Activated CD4-positive, alpha-beta T cell treated with anti-CD3 and anti-CD28 coated beads, Interleukin-2, amount 10 ng/mL, durations not matched to agents 24 days and 14 days (primary cell): ENCODE data around the gene GZF1. TPM values are rescaled to one million over a fixed set of nuclear protein-coding genes. Genes with fewer than 3 reads are reported as not detected.

Source experiments
- DNase-seq: peaks from one replicate; pipeline ENCODE4 v3.0.0; 2022
- H3K27ac Mint-ChIP-seq: one replicate; pipeline ENCODE4 v1.8.0; 2022; ENCODE audit warnings: mild to moderate bottlenecking, mixed read lengths
- H3K27me3 Mint-ChIP-seq: one replicate; pipeline ENCODE4 v1.8.0; 2022; ENCODE audit warnings: mixed read lengths
- H3K36me3 Mint-ChIP-seq: one replicate; pipeline ENCODE4 v1.8.0; 2022; ENCODE audit warnings: low read depth, mild to moderate bottlenecking, mixed read lengths
- H3K4me1 Mint-ChIP-seq: one replicate; pipeline ENCODE4 v1.8.0; 2021; ENCODE audit warnings: mixed read lengths
- H3K4me3 Mint-ChIP-seq: one replicate; pipeline ENCODE4 v1.8.0; 2022; ENCODE audit warnings: mild to moderate bottlenecking, moderate library complexity, mixed read lengths
- H3K9me3 Mint-ChIP-seq: one replicate; pipeline ENCODE4 v1.8.0; 2021; ENCODE audit warnings: mixed read lengths
- intact Hi-C: fragments of 100-400 bp; cut with micrococcal nuclease; formaldehyde crosslinking; loops from one replicate; pipeline ENCODE4 v1.15.1; 2023
- total RNA-seq: library from RNA; stranded (reverse); gene quantifications from 2 replicates; pipeline ENCODE4 v1.2.3, GENCODE V29; 2022

The GZF1 gene
- total RNA-seq: 10.3 and 14.7 TPM in 2 replicates

GRCh38 chr20:23361476-23362391 is at the start of gene GZF1:
Gene GZF1 (plus strand): TSS chr20:23362182. CDS start chr20:23364384, 2,202 bp downstream.
- peak; percentile 100 for DNase-seq
- Mint-ChIP-seq H3K36me3 (peaks cover 30% of the 10 kb centered on the region), H3K27me3 (peaks cover 2% of the 10 kb centered on the region), H3K9me3 (no peaks in the 10 kb centered on the region), H3K4me3 (peak within 1 kb of the TSS; percentile 92), H3K27ac (peak within 1 kb of the TSS; percentile 94), H3K4me1 (peaks cover 53% of the 10 kb centered on the region)
- intact Hi-C loops: loop anchor here (1.0 kb wide), 3 partner anchors 11 to 60 kb away; partner anchors contain the start of genes NAPB and NXT1

- Mint-ChIP-seq H3K4me3 (no peak overlapping the region), H3K27me3 (peaks cover 2% of the 10 kb centered on the region), H3K9me3 (no peaks in the 10 kb centered on the region), H3K27ac (no peak overlapping the region), H3K36me3 (no peaks in the 10 kb centered on the region), H3K4me1 (no peaks in the 10 kb centered on the region)
- intact Hi-C loops: no loop called here
- no peak for DNase-seq
Measured at GRCh38 chr20:23313271-23313670, 48.7 kb upstream of the GZF1 start.

DNA sequence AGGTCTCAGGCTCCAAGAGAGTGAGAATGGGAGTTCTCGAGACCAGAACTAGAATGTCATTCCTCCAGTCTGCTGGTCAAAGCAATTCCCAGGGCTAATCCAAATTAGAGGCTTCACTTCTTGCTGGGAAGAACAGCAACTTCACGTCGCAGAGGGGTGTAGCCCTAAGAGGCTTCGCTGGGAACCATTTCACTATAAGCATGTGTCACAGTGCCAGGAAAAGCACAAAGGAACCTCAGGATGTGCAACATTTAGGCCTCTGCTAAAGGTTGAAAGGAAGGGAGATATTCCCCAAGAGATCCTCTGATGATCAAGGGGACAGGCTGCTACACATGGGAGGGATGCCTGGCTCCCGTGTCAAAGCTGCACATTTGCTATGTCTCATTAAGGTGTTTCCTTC is 47.3 kb upstream of the GZF1 start:
- intact Hi-C loops: no loop called here

GRCh38 chr20:23315099-23315498 is 46.9 kb upstream of the GZF1 start:
- intact Hi-C loops: no loop called here
- DNase-seq: no peak
- H3K27ac Mint-ChIP-seq: no peak overlapping the region
- no peak overlapping the region for H3K4me3 Mint-ChIP-seq
- peaks cover 2% of the 10 kb centered on the region for H3K27me3 Mint-ChIP-seq
- no peaks in the 10 kb centered on the region for H3K4me1 Mint-ChIP-seq
- H3K36me3 Mint-ChIP-seq: no peaks in the 10 kb centered on the region
- H3K9me3 Mint-ChIP-seq: no peaks in the 10 kb centered on the region

More for the DNA sequence above, 47.3 kb upstream of the GZF1 start:
- Mint-ChIP-seq H3K36me3 (no peaks in the 10 kb centered on the region), H3K27ac (no peak overlapping the region), H3K27me3 (peaks cover 2% of the 10 kb centered on the region), H3K4me1 (no peaks in the 10 kb centered on the region), H3K9me3 (no peaks in the 10 kb centered on the region), H3K4me3 (no peak overlapping the region)
- no peak for DNase-seq

GRCh38 chr20:23316626-23317025 is 45.4 kb upstream of the GZF1 start:
- Mint-ChIP-seq H3K27ac (no peak overlapping the region), H3K4me1 (no peaks in the 10 kb centered on the region)
- intact Hi-C loops: no loop called here

DNA sequence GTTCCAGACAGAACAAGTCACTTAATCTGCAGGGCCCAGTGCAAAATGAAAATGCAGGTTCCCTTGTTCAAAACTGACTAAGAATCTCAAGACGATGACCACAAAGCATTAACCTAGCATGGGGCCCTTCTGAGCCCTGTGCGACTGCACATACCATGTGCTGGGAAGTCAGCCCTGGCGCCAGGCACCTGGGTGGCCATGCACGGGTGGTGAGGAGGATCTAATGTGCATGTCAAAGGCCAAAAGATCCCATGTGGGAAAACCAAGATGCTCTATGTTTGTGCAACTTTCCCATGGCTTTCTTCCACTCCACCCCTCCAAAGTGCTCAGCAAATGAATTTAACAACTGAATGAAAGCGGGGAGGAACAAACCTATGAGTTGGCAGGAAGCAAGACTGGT is 44.9 kb upstream of the GZF1 start:
- intact Hi-C loops: no loop called here
- Mint-ChIP-seq H3K4me1 (no peaks in the 10 kb centered on the region), H3K4me3 (no peak overlapping the region)

More at GRCh38 chr20:23316626-23317025, 45.4 kb upstream of the GZF1 start:
- DNase-seq: no peak
- Mint-ChIP-seq H3K4me3 (no peak overlapping the region), H3K27me3 (peaks cover 2% of the 10 kb centered on the region), H3K36me3 (no peaks in the 10 kb centered on the region), H3K9me3 (no peaks in the 10 kb centered on the region)

DNA sequence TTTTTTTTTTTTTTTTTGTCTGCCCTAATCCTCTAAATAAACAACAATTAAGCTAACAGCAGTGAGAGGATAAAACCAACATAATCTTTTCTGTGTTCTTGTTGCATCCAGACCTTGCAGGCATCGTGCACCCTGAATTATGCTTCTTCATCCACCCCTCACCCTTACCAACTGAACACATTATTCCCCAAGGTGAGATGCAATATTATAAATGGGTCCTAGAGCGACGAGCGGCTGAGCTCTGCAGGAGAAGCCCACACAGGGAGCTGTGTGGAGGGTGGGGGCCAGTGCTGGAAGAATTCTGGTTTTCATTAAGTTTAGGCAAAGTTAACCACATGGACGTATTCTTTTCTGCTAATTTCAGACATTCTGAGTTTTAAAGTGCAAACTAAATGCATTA is 43.6 kb upstream of the GZF1 start:
- H3K4me3 Mint-ChIP-seq: no peak overlapping the region
- DNase-seq: no peak
- no peaks in the 10 kb centered on the region for H3K27me3 Mint-ChIP-seq
- intact Hi-C loops: no loop called here
- no peaks in the 10 kb centered on the region for H3K4me1 Mint-ChIP-seq
- H3K27ac Mint-ChIP-seq: no peak overlapping the region
- H3K36me3 Mint-ChIP-seq: no peaks in the 10 kb centered on the region
- no peaks in the 10 kb centered on the region for H3K9me3 Mint-ChIP-seq

More for the DNA sequence above, 44.9 kb upstream of the GZF1 start:
- Mint-ChIP-seq H3K27me3 (peaks cover 2% of the 10 kb centered on the region), H3K36me3 (no peaks in the 10 kb centered on the region), H3K27ac (no peak overlapping the region), H3K9me3 (no peaks in the 10 kb centered on the region)
- no peak for DNase-seq

DNA sequence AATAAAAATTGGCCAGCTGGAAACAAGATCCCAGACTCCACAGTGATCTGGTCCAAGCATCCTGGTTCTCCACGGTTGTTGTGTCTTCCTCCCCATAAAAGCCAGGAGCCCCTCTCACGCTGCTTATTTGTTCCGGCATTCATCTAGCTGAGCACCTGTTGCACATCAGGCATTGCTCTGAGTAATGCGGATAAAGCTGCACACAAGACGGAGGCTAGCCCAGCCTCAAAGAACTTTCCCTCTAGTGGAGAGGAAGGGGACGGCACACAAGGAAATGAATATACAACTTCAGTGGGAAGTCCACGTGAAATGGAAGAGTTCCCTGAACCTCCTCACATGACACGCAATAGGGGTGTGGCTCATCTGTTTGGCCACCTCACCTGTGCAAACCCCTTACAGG is 41.7 kb upstream of the GZF1 start:
- H3K4me1 Mint-ChIP-seq: no peaks in the 10 kb centered on the region
- H3K27ac Mint-ChIP-seq: no peak overlapping the region
- intact Hi-C loops: no loop called here
- H3K36me3 Mint-ChIP-seq: no peaks in the 10 kb centered on the region
- no peaks in the 10 kb centered on the region for H3K27me3 Mint-ChIP-seq
- DNase-seq: no peak
- H3K4me3 Mint-ChIP-seq: no peak overlapping the region
- no peaks in the 10 kb centered on the region for H3K9me3 Mint-ChIP-seq

- Mint-ChIP-seq H3K9me3 (no peaks in the 10 kb centered on the region), H3K4me1 (no peaks in the 10 kb centered on the region), H3K4me3 (no peak overlapping the region), H3K27ac (no peak overlapping the region), H3K27me3 (no peaks in the 10 kb centered on the region), H3K36me3 (no peaks in the 10 kb centered on the region)
- DNase-seq: no peak
- intact Hi-C loops: no loop called here
Measured at GRCh38 chr20:23325107-23325506, 36.9 kb upstream of the GZF1 start.

- intact Hi-C loops: no loop called here
- Mint-ChIP-seq H3K27ac (no peak overlapping the region), H3K9me3 (no peaks in the 10 kb centered on the region), H3K36me3 (no peaks in the 10 kb centered on the region), H3K4me3 (no peak overlapping the region), H3K27me3 (no peaks in the 10 kb centered on the region), H3K4me1 (no peaks in the 10 kb centered on the region)
- no peak for DNase-seq
Measured at GRCh38 chr20:23326774-23327173, 35.2 kb upstream of the GZF1 start.

DNA sequence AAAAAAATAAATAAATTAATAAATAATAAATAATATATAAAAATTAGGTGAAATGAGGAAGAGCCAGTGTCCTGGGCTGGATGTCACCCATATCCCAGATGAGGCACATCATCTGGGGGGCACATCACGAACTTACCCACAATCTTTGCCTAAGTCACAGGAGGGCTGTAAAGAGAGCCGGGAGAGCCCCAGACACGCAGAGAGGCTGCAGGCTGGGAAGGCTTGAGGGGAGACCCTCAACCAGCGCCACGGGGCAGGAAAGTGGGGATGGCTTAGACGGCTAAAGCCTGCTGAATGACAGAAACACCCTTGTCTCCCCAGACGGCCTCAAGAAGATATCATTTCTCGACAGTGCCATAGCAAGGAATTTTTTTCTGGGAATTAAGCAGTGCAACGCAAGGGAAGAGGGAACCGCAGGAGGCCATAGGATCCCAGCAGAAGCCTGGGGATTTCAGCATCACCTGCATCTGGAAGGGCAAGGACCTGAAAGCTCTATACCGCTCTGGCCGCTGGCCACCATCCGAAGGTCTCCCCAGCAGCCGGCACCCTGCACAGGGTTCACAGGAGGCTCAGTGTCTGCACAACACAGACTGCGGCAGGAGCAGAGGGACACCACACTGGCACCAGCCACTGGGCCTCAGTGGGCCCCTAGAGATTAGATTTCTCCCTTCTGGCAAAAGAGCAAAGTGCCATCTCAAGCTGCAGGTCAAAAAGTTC is 34.2 kb upstream of the GZF1 start:
- Mint-ChIP-seq H3K27me3 (no peaks in the 10 kb centered on the region), H3K27ac (no peak overlapping the region)
- DNase-seq: no peak

GRCh38 chr20:23331450-23332350 is 30.3 kb upstream of the GZF1 start:
- intact Hi-C loops: no loop called here
- Mint-ChIP-seq H3K36me3 (no peaks in the 10 kb centered on the region), H3K9me3 (no peaks in the 10 kb centered on the region), H3K4me1 (peaks cover 7% of the 10 kb centered on the region), H3K27me3 (no peaks in the 10 kb centered on the region), H3K4me3 (no peak overlapping the region), H3K27ac (no peak overlapping the region)
- no peak for DNase-seq

More for the DNA sequence above, 34.2 kb upstream of the GZF1 start:
- Mint-ChIP-seq H3K36me3 (no peaks in the 10 kb centered on the region), H3K9me3 (no peaks in the 10 kb centered on the region), H3K4me1 (no peaks in the 10 kb centered on the region), H3K4me3 (no peak overlapping the region)
- intact Hi-C loops: no loop called here

DNA sequence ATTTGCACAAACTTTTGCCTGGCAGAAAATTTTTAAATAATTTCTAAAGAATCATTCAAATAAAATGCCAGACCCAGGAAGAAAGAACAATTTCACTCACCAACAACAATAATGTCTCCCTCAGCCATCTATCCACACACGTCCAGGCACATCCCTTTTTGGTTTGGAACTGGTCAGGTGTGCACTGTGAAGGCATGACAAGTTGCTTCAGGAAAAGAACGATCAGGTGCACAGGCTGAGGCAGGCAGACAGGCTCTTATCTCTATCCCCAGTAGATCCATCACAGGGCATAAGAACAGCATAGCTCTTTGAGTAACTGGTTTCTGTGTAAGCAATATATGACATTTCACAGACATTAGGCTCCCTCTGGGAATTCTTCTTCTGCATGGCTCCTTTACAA is 29.5 kb upstream of the GZF1 start:
- DNase-seq: no peak
- Mint-ChIP-seq H3K9me3 (no peaks in the 10 kb centered on the region), H3K27me3 (no peaks in the 10 kb centered on the region), H3K36me3 (no peaks in the 10 kb centered on the region), H3K27ac (no peak overlapping the region), H3K4me1 (peaks cover 8% of the 10 kb centered on the region), H3K4me3 (no peak overlapping the region)
- intact Hi-C loops: no loop called here
